M059J (cell line): ENCODE results near the gene THY1. TPM values are rescaled to one million over a fixed set of nuclear protein-coding genes. Genes with fewer than 3 reads are reported as not detected.
A peak's percentile ranks its signal among the peaks of the same experiment; 100 is the strongest.
"Not testable (repeated sequence)": the region's sequence is repeated elsewhere in the genome, so short reads cannot be mapped to it uniquely, and the experiment has no call there.

ENCODE experiments used
- DNase-seq: peaks from one replicate; pipeline ENCODE4 v3.0.0-alpha.2; 2012; ENCODE audit warnings: low read depth
- total RNA-seq: library from RNA; depleted of rRNA; stranded (reverse); fragments of >200 nt; shearing (Covaris generic); gene quantifications from 2 replicates; pipeline ENCODE4 v1.2.3, GENCODE V29; 2014

Gene THY1
- total RNA-seq, 1 experiment from 2014 or later, result 1,171 TPM

DNA sequence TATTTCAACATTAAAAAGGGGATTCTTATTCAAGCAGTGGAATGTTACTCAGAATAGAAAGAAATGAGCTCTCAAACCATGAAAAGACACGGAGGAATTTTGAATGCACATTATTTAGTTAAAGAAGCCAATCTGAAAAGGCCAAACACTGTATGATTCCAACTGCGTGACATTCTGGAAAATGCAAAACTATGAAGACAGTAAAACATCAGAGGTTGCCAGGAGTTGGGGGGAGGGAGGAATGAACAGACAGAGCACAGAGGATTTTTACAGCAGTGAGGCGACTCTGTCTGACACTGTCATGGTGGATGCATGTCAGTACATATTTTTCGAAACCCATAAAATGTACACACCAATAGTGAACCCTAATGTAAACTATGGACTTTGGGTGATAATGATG lies 22.9 kb upstream of the THY1 start:
- DNase-seq, result no peak

- no peak for DNase-seq
Measured at GRCh38 chr11:119445379-119445778, 22.4 kb upstream of the THY1 start.

DNA sequence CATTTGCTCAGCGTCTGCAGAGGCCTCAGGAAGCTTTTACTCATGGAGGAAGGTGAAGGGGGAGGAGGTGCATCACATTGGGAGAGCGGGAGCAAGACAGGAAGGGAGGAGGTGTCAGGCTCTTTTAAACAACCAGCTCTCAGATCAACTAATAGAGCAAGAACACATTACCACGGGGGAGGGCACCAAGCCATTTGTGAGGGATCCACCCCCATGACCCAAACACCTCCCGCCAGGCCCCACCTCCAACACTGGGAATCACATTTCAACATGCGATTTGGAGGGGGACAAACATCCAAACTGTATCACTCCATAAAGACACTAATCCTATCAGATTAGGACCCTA lies 18.9 kb upstream of the THY1 start:
- no peak for DNase-seq

DNA sequence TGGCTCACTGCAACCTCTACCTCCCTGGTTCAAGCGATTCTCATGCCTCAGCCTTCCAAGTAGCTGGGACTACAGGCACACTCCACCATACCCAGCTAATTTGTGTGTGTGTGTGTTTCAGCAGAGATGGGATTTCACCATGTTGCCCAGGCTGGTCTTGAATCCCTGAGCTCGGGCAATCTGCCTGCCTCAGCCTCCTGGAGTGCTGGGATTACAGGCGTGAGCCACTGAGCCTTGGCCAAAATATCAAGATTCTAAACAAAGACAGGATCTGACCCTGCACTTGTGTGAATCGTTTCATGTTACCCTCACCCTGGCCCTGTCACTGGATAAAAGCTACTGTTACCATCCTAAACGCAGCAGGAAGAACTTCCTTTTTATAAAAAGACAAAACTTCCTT lies 15.6 kb upstream of the THY1 start:
- DNase-seq, result no peak

DNA sequence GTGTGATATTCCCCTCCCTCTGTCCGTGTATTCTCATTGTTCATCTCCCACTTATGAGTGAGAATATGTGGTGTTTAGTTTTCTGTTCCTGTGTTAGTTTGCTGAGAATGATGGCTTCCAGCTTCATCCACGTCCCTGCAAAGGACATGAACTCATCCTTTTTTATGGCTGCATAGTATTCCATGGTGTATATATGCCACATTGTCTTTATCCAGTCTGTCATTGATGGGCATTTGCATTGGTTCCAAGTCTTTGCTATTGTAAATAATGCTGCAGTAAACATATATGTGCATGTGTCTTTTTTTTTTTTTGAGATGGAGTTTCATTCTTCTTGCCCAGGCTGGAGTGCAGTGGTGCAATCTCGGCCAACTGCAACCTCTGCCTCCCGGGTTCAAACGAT lies 14.5 kb upstream of the THY1 start:
- DNase-seq, result not testable (repeated sequence)

- DNase-seq, result no peak
Measured at GRCh38 chr11:119436711-119437110, 13.7 kb upstream of the THY1 start.

GRCh38 chr11:119436093-119436492 lies 13.1 kb upstream of the THY1 start:
- DNase-seq, result no peak

DNA sequence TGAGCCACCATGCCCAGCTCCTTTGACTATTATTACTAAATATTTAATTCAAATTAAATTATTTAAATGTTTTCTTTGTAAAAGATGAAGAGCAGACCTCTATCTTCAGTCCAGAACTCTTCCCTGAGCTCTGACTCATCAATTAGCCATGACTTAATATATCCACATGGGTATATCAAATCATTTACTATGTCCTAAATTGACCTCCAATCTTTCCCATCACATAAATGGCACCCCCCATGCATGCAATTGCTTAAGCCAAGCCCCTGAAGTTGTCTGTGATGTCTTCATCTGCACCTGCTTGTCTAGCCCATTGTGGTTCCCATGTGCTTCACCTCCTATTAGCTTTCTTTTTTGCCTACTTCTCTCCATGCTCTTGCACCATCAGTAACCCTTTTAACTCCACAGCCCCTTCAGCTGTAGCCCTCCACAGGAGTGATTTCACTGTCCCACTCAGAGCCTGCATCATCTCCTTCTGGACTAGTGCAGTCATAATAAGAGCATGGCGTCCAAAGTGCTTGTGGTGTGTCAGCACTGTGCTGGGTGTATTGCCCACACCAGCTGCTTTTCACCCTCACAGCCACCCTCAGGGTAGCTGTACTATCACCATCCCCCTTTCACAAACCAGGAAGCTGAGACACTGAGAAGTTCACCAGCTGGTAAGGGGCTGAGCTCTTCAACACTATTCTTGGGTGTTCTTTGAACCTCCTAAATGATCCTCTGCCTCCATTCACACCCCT lies 11.8 kb upstream of the THY1 start:
- DNase-seq, result no peak

DNA sequence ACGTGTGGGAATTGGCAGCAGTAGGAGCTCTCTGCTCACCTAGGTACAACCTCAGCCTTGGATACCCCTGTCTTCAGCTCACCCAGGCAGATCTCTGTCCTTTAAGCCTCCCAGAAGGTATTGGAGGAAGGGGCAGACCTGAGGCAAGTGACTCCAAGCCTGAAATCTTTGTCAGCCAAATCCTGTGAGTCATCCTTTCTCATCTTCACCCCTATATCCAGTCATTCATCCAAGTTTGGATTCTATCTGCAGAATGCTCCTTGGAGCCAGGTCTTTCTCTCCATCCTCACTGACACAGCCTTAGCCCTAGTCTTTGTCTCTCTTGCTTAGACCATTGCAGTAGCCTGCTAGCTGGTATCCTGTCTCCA lies 10.4 kb upstream of the THY1 start:
- peak; percentile 79 for DNase-seq

DNA sequence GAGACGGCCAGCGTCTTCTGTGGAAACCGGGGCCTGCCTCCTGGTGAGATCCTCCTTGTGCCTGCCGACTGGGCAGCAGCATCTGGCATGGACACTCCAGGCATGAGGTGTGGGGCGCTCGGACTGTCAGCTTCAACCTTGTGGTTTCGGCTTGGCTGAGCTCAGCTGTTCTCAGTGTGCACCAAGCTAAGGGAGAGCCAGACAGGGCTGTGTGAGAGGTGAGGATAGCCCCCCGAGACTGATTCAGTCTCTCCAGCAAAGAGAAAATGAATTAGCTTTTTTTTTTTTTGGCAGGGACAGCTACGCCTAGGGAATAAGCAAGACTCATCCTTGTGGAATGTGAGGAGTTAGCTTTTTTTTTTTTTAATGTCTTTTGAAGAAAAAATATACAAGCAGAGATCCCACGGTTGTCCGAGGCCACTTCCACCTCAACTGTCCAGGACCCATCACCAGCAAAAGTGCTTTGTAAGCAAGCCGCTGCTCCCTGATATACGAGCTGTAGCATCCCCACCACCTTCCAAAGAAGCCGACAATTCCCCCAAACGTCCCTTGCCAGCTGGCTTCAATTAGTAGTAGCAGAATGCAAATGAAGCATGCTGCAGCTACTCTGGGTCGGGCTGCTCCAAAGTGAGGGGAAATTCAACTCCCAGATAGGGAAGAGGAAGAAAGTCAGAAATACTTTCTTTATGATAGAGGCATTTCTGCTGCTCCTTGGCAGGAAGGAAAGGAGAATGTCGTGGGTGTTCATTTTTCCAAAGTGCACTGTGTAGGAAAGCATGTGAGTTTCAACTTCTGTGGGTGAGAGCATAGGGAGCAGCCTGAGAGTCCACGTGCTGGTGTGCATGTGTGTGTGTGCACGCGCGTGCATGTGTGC lies 9.7 kb upstream of the THY1 start:
- peak; percentile 92 for DNase-seq

DNA sequence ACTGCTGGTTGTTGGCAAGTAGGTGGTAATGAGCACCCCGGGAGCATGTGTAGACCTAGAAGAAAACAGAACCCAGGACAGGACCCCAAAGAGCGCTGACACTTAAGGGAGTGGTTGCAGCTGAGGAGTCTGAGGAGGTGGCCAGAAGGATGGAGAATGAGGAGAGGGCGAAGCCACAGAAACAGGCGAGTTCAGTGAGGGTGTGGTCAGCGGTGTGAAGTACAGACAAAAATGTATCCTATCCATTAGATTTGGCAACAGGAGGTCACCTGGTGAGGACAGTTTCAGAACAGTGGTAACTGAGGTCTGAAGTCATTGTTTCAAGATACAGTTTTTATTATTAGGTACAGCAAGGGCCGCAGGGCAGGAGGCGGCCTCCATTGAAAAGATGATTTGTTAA lies 8.6 kb upstream of the THY1 start:
- no peak for DNase-seq

GRCh38 chr11:119427279-119427678 lies 4.3 kb upstream of the THY1 start:
- DNase-seq, result peak; percentile 36

DNA sequence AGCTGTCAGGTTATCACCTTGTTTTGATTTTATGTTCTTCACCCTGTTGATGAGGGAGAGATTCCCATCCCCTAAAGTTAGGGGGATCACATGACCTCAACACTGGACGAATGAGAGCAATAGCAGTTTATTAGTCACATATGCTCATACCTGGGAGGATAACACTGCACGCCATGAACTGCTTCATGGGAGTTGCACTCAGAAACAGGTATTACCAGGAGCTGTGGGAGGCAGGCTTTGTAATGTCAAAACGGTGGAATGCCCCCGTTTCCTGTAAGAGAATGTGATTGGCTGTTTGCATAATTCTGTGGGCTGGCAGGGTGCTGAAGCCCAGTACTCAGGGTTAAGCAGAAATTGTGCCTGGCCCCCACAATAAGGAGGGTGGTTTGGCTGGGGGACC lies 3.2 kb upstream of the THY1 start:
- DNase-seq, result no peak

- DNase-seq, result no peak
Measured at GRCh38 chr11:119424775-119425174, 1.8 kb upstream of the THY1 start.

- DNase-seq, result no peak
Measured at GRCh38 chr11:119424276-119424675, 1.3 kb upstream of the THY1 start.

- no peak for DNase-seq
Measured at GRCh38 chr11:119423509-119424254, 710 bp upstream of the THY1 start.

DNA sequence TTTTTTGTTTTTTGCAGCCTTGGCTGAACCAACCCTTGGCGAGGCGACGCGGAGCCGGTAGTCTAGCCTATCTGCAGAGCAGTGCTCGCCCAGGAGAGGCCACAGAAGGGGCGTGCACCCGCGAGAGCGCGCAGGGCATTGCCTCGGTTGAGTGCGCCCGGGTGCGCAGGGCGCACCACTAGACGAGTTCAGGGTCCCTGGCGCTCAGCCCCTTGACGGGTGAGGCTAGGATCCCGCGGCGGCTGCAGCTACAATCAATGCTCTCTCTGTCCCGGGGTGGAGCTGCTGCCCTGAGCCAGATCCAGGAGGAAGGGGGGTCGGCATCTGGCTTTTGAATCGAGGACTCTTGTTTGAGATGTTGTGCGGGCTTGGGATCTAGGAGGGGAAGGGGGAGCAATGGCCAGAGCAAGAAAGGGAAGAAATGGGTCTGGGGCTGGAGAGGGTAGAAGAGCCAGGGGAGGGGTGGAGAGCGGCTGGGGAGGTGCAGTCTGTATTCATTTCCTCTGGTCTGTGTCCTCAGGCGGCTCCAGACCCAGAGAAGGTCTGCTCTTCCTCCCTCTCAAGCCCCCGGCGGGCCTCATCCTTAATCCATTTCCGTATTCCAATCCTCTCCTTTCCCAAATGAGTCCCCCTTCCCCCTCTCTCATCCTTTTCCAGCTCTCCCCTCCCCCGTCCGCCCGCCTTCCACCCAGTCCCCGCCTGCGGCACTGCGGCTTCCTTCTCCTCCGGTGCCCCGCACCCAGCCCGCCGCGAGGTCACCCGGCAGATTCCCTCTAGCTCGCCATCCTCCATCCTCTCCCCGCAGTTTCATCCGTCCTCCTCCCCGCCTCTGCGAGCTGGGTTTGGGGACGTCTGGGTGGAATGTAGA lies 797 bp downstream of the THY1 start:
- DNase-seq, result peak; percentile 56

DNA sequence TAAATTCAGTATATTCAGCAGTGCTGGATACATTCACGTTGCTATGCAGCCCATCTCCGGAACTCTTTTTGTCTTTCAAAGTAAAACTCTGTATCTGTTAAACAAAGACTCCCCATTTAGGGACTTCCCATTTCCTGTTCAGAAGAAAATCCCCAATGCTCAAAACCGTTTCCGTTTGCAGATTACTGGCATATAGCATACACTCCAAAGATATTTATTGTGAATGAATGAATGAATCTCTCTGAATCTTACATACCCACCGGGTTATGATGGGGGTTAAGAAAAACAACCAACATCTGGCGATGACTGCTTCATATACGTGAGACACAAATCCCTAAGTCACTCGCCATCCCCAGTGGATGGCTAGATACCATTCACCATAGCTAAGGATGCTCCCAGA lies 1.6 kb downstream of the THY1 start:
- peak; percentile 15 for DNase-seq

DNA sequence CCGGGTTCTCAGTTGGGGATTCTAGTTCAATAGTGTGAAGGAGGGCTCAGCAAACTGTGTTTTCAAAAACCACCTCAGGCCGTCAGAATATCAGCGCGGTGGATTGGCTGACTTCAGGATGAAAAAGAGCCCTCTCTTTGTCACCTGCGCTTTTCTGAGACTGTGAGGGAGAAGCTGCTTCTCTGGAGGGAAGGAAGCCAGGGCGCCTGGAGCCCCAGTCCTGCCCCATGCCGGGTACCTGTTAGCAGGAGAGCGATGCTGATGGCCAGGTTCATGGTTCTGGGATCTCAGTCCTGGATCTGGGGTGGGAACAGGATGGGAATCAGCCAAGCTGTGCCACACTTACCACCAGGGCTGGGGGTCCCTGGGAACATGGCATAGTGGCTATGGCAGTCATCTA lies 2.3 kb downstream of the THY1 start:
- DNase-seq, result no peak

DNA sequence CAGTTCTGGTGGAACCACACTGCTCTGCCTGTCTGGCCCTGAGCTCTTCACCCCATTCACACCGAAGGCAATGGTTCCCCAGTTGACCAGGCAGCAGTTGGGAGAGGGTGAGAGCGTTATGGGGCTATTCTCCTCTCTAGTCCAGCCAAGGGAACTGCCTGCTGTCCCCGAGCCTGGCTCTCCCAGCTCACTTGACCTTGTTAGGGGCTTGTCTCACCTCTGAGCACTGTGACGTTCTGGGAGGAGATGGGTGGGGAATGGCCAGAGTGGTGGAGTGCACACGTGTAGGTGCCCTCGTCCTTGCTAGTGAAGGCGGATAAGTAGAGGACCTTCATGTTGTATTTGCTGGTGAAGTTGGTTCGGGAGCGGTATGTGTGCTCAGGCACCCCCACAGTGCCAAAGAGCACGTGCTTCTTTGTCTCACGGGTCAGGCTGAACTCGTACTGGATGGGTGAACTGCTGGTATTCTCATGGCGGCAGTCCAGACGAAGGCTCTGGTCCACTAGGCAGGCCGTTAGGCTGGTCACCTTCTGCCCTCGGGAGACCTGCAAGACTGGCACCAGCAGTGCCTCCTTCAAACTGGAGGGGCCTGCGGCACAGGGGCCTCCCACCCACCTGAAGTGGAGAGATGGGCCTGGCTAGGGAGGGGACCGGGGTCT lies 3.0 kb downstream of the THY1 start:
- no peak for DNase-seq

GRCh38 chr11:119419246-119419645 lies 3.7 kb downstream of the THY1 start:
- no peak for DNase-seq
